GM23338 (cell line): ENCODE measurements around the gene LAS1L. TPM values are rescaled to one million over a fixed set of nuclear protein-coding genes. Genes with fewer than 3 reads are reported as not detected.
"Not testable (repeated sequence)": the region's sequence is repeated elsewhere in the genome, so short reads cannot be mapped to it uniquely, and the experiment has no call there.

ENCODE experiments used
- ATAC-seq: fragments of 200-7000 bp; cut with Tn5 transposase; 3 replicates; pipeline ENCODE4 v1.9.1; 2020
- DNase-seq: peaks from one replicate; pipeline ENCODE4 v3.0.0-alpha.2; 2015; ENCODE audit warnings: low spot score
- H2AFZ ChIP-seq: fragments of 200-600 bp; sonication (generic); 2 replicates; pipeline ENCODE4 v1.8.0; 2016; ENCODE audit warnings: antibody characterized with exemption, mild to moderate bottlenecking, moderate library complexity
- H3F3A ChIP-seq: fragments of 200-600 bp; sonication (generic); replicated peaks from 2 replicates; pipeline ENCODE4 v1.8.0; 2017; ENCODE audit warnings: antibody characterized with exemption, mixed run types, low read depth
- H3K27ac ChIP-seq: fragments of 200-600 bp; sonication (generic); 2 replicates; pipeline ENCODE4 v1.6.1; 2016; ENCODE audit warnings: low read depth
- H3K27me3 ChIP-seq: fragments of 200-600 bp; sonication (generic); 2 replicates; pipeline ENCODE4 v1.8.0; 2016; ENCODE audit warnings: mild to moderate bottlenecking, mixed run types, moderate library complexity; ENCODE audit not compliant: insufficient read depth
- H3K36me3 ChIP-seq: fragments of 200-600 bp; sonication (generic); 2 replicates; pipeline ENCODE4 v1.8.0; 2016; ENCODE audit warnings: mild to moderate bottlenecking; ENCODE audit not compliant: insufficient read depth
- H3K4me1 ChIP-seq: fragments of 200-600 bp; sonication (generic); 2 replicates; pipeline ENCODE4 v1.8.0; 2016; ENCODE audit warnings: mild to moderate bottlenecking, moderate library complexity; ENCODE audit not compliant: insufficient read depth
- H3K4me2 ChIP-seq: fragments of 200-600 bp; sonication (generic); 2 replicates; pipeline ENCODE4 v1.7.1; 2017; ENCODE audit warnings: mixed run types
- H3K4me3 ChIP-seq: fragments of 200-600 bp; sonication (generic); 2 replicates; pipeline ENCODE4 v1.6.1; 2016; ENCODE audit warnings: mixed run types
- H3K79me2 ChIP-seq: fragments of 200-600 bp; sonication (generic); replicated peaks from 2 replicates; pipeline ENCODE4 v1.8.0; 2017; ENCODE audit warnings: mild to moderate bottlenecking; ENCODE audit not compliant: insufficient read depth
- H3K9me2 ChIP-seq: fragments of 200-600 bp; sonication (generic); 2 replicates; pipeline ENCODE4 v1.8.0; 2017; ENCODE audit not compliant: insufficient read depth
- H4K20me1 ChIP-seq: fragments of 200-600 bp; sonication (generic); replicated peaks from 2 replicates; pipeline ENCODE4 v1.8.0; 2017; ENCODE audit warnings: mild to moderate bottlenecking; ENCODE audit not compliant: insufficient read depth
- H3K27ac Mint-ChIP-seq: 2 replicates; pipeline ENCODE4 v1.8.0; 2020; ENCODE audit warnings: inconsistent platforms, mild to moderate bottlenecking, moderate library complexity, mixed read lengths
- H3K27me3 Mint-ChIP-seq: 3 replicates; pipeline ENCODE4 v1.8.0; 2022; ENCODE audit warnings: low read depth, mild to moderate bottlenecking, moderate library complexity, mixed read lengths, inconsistent platforms; ENCODE audit not compliant: insufficient read depth, poor library complexity
- H3K36me3 Mint-ChIP-seq: 3 replicates; pipeline ENCODE4 v1.8.0; 2021; ENCODE audit warnings: low read depth, mild to moderate bottlenecking, inconsistent platforms, moderate library complexity, mixed read lengths
- H3K4me1 Mint-ChIP-seq: 3 replicates; pipeline ENCODE4 v1.8.0; 2020; ENCODE audit warnings: mild to moderate bottlenecking, inconsistent platforms, mixed read lengths
- H3K4me3 Mint-ChIP-seq: 3 replicates; pipeline ENCODE4 v1.8.0; 2021; ENCODE audit warnings: moderate library complexity, mild to moderate bottlenecking, inconsistent platforms, mixed read lengths
- H3K9me3 Mint-ChIP-seq: 3 replicates; pipeline ENCODE4 v1.8.0; 2020; ENCODE audit warnings: moderate library complexity, mild to moderate bottlenecking, inconsistent platforms, mixed read lengths
- CREB1 ChIP-seq: fragments of 250-450 bp; sonication (Bioruptor Pico); IDR thresholded peaks from 2 replicates; pipeline ENCODE4 v1.5.0; 2020; ENCODE audit warnings: low read depth, mild to moderate bottlenecking, moderate library complexity
- ETS1 ChIP-seq: IDR thresholded peaks from 2 replicates; pipeline ENCODE4 v1.6.1; 2016; ENCODE audit warnings: antibody characterized with exemption
- JUNB ChIP-seq: IDR thresholded peaks from one replicate; pipeline ENCODE4 v1.6.1; 2016; ENCODE audit warnings: antibody characterized with exemption; ENCODE audit not compliant: unreplicated experiment
- STAT1 ChIP-seq: IDR thresholded peaks from one replicate; pipeline ENCODE4 v1.6.1; 2016; ENCODE audit warnings: antibody characterized with exemption; ENCODE audit not compliant: unreplicated experiment
- ZNF114 ChIP-seq: fragments of 250-450 bp; sonication (Bioruptor Pico); IDR thresholded peaks from 2 replicates; pipeline ENCODE4 v1.5.0; 2020; ENCODE audit warnings: mild to moderate bottlenecking, moderate library complexity
- ZNF331 ChIP-seq: fragments of 250-450 bp; sonication (Bioruptor Pico); IDR thresholded peaks from 2 replicates; pipeline ENCODE4 v1.5.0; 2020; ENCODE audit warnings: low read depth, mild to moderate bottlenecking, moderate library complexity
- ZNF462 ChIP-seq: fragments of 250-450 bp; sonication (Bioruptor Pico); IDR thresholded peaks from 2 replicates; pipeline ENCODE4 v1.5.0; 2020; ENCODE audit warnings: mild to moderate bottlenecking, moderate library complexity
- polyA plus RNA-seq: library from polyadenylated mRNA; unstranded; fragments of >200 nt; fragmentation: Nextera tagmentation; extraction: Ambion mirVana; gene quantifications from 2 replicates; pipeline ENCODE4 v1.2.1, GENCODE V29; 2016
- total RNA-seq: library from RNA; depleted of rRNA; stranded (reverse); fragments of >200 nt; shearing (Covaris generic); gene quantifications from 2 replicates; pipeline ENCODE4 v1.2.3, GENCODE V29; 2014
- TF ChIP-seq, protein P1 (sequence below): IDR thresholded peaks from one replicate; pipeline ENCODE4 v1.6.1; 2018; ENCODE audit warnings: antibody characterized with exemption; ENCODE audit not compliant: unreplicated experiment

LAS1L gene
- total and polyA plus RNA-seq, 2 experiments from 2014 or later: 46.5 to 64.4 TPM

DNA sequence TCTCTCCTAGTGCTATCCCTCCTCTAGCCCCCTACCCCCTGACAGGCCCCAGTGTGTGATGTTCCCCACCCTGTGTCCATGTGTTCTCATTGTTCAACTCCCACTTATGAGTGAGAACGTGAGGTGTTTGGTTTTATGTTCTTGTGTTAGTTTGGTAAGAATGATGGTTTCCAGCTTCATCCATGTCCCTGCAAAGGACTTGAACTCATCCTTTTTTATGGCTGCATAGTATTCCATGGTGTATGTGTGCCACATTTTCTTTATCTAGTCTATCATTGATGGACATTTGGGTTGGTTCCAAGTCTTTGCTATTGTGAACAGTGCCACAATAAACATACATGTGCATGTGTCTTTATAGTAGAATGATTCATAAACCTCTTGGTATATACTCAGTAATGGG lies 28.3 kb upstream of the LAS1L start:
- H3K27me3 ChIP-seq, H3K27ac ChIP-seq, H3K79me2 ChIP-seq, H3K4me1 ChIP-seq, ATAC-seq, H3K9me2 ChIP-seq, H3K4me3 Mint-ChIP-seq, H4K20me1 ChIP-seq, H2AFZ ChIP-seq, H3K36me3 ChIP-seq, H3F3A ChIP-seq, H3K36me3 Mint-ChIP-seq, H3K4me3 ChIP-seq, H3K27me3 Mint-ChIP-seq, DNase-seq, H3K4me1 Mint-ChIP-seq, H3K27ac Mint-ChIP-seq, H3K4me2 ChIP-seq, H3K9me3 Mint-ChIP-seq: not testable (repeated sequence)

- H2AFZ ChIP-seq: no peak overlapping the region
- H4K20me1 ChIP-seq: no peaks in the 10 kb centered on the region
- no peaks in the 10 kb centered on the region for H3K9me3 Mint-ChIP-seq
- no peak for DNase-seq
- no peaks in the 10 kb centered on the region for H3F3A ChIP-seq
- no peaks in the 10 kb centered on the region for H3K4me1 ChIP-seq
- H3K27ac Mint-ChIP-seq: no peak overlapping the region
- no peak overlapping the region for H3K4me3 ChIP-seq
- no peaks in the 10 kb centered on the region for H3K36me3 Mint-ChIP-seq
- no peaks in the 10 kb centered on the region; the same call in 2 of the 3 replicates for H3K4me1 Mint-ChIP-seq
- no peaks in the 10 kb centered on the region for H3K79me2 ChIP-seq
- no peaks in the 10 kb centered on the region for H3K27me3 ChIP-seq
- no peaks in the 10 kb centered on the region for H3K9me2 ChIP-seq
- no peaks in the 10 kb centered on the region for H3K36me3 ChIP-seq
- no peak overlapping the region for H3K27ac ChIP-seq
- H3K27me3 Mint-ChIP-seq: peaks cover 1% of the 10 kb centered on the region
- ATAC-seq: no peak
- no peak overlapping the region for H3K4me3 Mint-ChIP-seq
- H3K4me2 ChIP-seq: no peak overlapping the region
- TF ChIP-seq, protein P1, sequence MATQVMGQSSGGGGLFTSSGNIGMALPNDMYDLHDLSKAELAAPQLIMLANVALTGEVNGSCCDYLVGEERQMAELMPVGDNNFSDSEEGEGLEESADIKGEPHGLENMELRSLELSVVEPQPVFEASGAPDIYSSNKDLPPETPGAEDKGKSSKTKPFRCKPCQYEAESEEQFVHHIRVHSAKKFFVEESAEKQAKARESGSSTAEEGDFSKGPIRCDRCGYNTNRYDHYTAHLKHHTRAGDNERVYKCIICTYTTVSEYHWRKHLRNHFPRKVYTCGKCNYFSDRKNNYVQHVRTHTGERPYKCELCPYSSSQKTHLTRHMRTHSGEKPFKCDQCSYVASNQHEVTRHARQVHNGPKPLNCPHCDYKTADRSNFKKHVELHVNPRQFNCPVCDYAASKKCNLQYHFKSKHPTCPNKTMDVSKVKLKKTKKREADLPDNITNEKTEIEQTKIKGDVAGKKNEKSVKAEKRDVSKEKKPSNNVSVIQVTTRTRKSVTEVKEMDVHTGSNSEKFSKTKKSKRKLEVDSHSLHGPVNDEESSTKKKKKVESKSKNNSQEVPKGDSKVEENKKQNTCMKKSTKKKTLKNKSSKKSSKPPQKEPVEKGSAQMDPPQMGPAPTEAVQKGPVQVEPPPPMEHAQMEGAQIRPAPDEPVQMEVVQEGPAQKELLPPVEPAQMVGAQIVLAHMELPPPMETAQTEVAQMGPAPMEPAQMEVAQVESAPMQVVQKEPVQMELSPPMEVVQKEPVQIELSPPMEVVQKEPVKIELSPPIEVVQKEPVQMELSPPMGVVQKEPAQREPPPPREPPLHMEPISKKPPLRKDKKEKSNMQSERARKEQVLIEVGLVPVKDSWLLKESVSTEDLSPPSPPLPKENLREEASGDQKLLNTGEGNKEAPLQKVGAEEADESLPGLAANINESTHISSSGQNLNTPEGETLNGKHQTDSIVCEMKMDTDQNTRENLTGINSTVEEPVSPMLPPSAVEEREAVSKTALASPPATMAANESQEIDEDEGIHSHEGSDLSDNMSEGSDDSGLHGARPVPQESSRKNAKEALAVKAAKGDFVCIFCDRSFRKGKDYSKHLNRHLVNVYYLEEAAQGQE: no peak
- TF ChIP-seq ZNF462 (CRISPR knock-in tag) (no peak), STAT1 (no peak), JUNB (no peak), ZNF331 (CRISPR knock-in tag) (no peak), ZNF114 (CRISPR knock-in tag) (no peak), ETS1 (no peak), CREB1 (no peak)
Measured at GRCh38 chrX:65551489-65552339, 17.1 kb upstream of the LAS1L start.
